HEK293 (cell line): ENCODE measurements around the gene OR12D3.

Source experiments
- CTCF ChIA-PET: fragments of 350-600 bp; formaldehyde crosslinking; extraction: SDS; loops from one replicate; lab custom pipeline; 2021; ENCODE audit warnings: antibody characterized with exemption; lab: Yijun Ruan, JAX
- POLR2A ChIA-PET: fragments of 300-600 bp; formaldehyde crosslinking; extraction: SDS; loops from one replicate; lab custom pipeline; 2020; ENCODE audit warnings: antibody characterized with exemption, inconsistent platforms; lab: Yijun Ruan, JAX
- H3K27ac ChIP-seq: fragments of 200-500 bp; sonication (Bioruptor generic); 2 replicates; pipeline ENCODE4 v1.5.1; 2014; ENCODE audit warnings: low read depth, low read length, control low read depth, inconsistent platforms; ENCODE audit errors: extremely low read depth
- H3K36me3 ChIP-seq, 2 experiments: fragments of 200-500 bp in 1 of 2; sonication (Bioruptor generic) in 1 of 2; 1 replicate in 1 of 2; 2 replicates in 1 of 2; pipeline ENCODE4 v1.5.1; 2014 to 2017; ENCODE audit warnings: inconsistent platforms in 2 of 2, low read length in 2 of 2; ENCODE audit not compliant: control insufficient read depth in 2 of 2, insufficient read depth in 1 of 2
- H3K4me1 ChIP-seq: fragments of 200-500 bp; sonication (Bioruptor generic); 2 replicates; pipeline ENCODE4 v1.5.1; 2014; ENCODE audit warnings: mild to moderate bottlenecking, low read length, inconsistent platforms; ENCODE audit not compliant: control insufficient read depth, insufficient read depth
- H3K4me3 ChIP-seq: 2 replicates; pipeline ENCODE4 v1.5.1; 2011; ENCODE audit warnings: low read depth, mild to moderate bottlenecking, control low read depth, low read length, moderate library complexity
- H3K9me3 ChIP-seq: fragments of 200-500 bp; sonication (Bioruptor generic); 2 replicates; pipeline ENCODE4 v1.5.1; 2014; ENCODE audit warnings: low read depth, low read length, inconsistent platforms; ENCODE audit not compliant: control insufficient read depth, insufficient read depth
- BCL11B ChIP-seq: fragments of 450-650 bp; formaldehyde crosslinking; IDR thresholded peaks from 2 replicates; pipeline ENCODE4 v1.5.1; 2016; ENCODE audit warnings: low read depth, missing biosample characterization, missing genetic modification characterization
- EGR2 ChIP-seq: fragments of 450-650 bp; formaldehyde crosslinking; IDR thresholded peaks from 2 replicates; pipeline ENCODE4 v1.5.1; 2016; ENCODE audit warnings: low read depth, missing biosample characterization, missing genetic modification characterization
- MZF1 ChIP-seq: fragments of 450-650 bp; formaldehyde crosslinking; IDR thresholded peaks from 2 replicates; pipeline ENCODE4 v1.5.1; 2017; ENCODE audit warnings: missing biosample characterization, missing genetic modification characterization, borderline replicate concordance
- PATZ1 ChIP-seq: fragments of 450-650 bp; formaldehyde crosslinking; IDR thresholded peaks from 2 replicates; pipeline ENCODE4 v1.5.1; 2016; ENCODE audit warnings: missing biosample characterization, missing genetic modification characterization
- SCRT1 ChIP-seq: fragments of 450-650 bp; formaldehyde crosslinking; IDR thresholded peaks from 2 replicates; pipeline ENCODE4 v1.5.1; 2016; ENCODE audit warnings: missing biosample characterization, missing genetic modification characterization, borderline replicate concordance
- SCRT2 ChIP-seq: fragments of 450-650 bp; formaldehyde crosslinking; IDR thresholded peaks from 2 replicates; pipeline ENCODE4 v1.5.1; 2016; ENCODE audit warnings: missing biosample characterization, missing genetic modification characterization
- TCF7L2 ChIP-seq: IDR thresholded peaks from 2 replicates; pipeline ENCODE4 v1.6.1; 2011; ENCODE audit warnings: low read depth, mild to moderate bottlenecking, inconsistent platforms, low read length, moderate library complexity, borderline replicate concordance
- ZBTB21 ChIP-seq: fragments of 450-650 bp; formaldehyde crosslinking; IDR thresholded peaks from 2 replicates; pipeline ENCODE4 v1.5.1; 2017; ENCODE audit warnings: missing biosample characterization, missing genetic modification characterization
- ZBTB44 ChIP-seq: fragments of 450-650 bp; IDR thresholded peaks from 2 replicates; pipeline ENCODE4 v1.5.1; 2018; ENCODE audit warnings: missing biosample characterization, mild to moderate bottlenecking, missing genetic modification characterization
- ZNF292 ChIP-seq: fragments of 450-650 bp; formaldehyde crosslinking; IDR thresholded peaks from 2 replicates; pipeline ENCODE4 v1.5.1; 2016; ENCODE audit warnings: low read depth, missing biosample characterization, missing genetic modification characterization, borderline replicate concordance
- ZNF366 ChIP-seq: fragments of 450-650 bp; formaldehyde crosslinking; conservative IDR thresholded peaks from 2 replicates; pipeline ENCODE4 v1.5.1; 2016; ENCODE audit warnings: missing biosample characterization, missing genetic modification characterization
- ZNF664 ChIP-seq: fragments of 450-650 bp; formaldehyde crosslinking; IDR thresholded peaks from 2 replicates; pipeline ENCODE4 v1.5.1; 2016; ENCODE audit warnings: missing biosample characterization, missing genetic modification characterization
- ZNF670 ChIP-seq: fragments of 450-650 bp; formaldehyde crosslinking; IDR thresholded peaks from 2 replicates; pipeline ENCODE4 v1.5.1; 2016; ENCODE audit warnings: missing biosample characterization, missing genetic modification characterization, low read depth
- ZSCAN30 ChIP-seq: fragments of 450-650 bp; IDR thresholded peaks from 2 replicates; pipeline ENCODE4 v1.5.1; 2018; ENCODE audit warnings: missing biosample characterization, mild to moderate bottlenecking, missing genetic modification characterization, moderate library complexity
- TF ChIP-seq, protein P1 (sequence below): fragments of 450-650 bp; formaldehyde crosslinking; IDR thresholded peaks from 2 replicates; pipeline ENCODE4 v1.5.1; 2016; ENCODE audit warnings: missing biosample characterization, missing genetic modification characterization

The OR12D3 gene

DNA sequence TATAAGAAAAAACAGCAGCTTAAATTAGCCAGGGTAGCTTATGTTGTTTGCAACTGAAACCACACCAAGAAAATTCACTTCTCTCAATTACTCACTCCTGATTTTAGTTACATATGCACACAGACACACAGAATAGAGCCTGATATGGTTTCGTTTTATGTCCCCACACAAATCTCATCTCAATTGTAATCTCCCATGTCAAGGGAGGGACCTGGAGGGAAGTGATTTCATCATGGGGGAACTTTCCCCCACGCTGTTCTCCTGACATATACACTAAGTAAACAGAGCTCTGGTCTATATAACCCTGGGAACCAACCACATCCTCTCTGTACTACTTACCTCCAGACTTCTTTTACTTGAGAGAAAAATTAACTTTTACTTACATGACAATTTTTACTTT lies 49.5 kb upstream of the OR12D3 start:
- POLR2A ChIA-PET, result no interaction called here
- H3K4me1 ChIP-seq, result no peaks in the 10 kb centered on the region
- CTCF ChIA-PET, result interaction anchor here (0.5 to 1.0 kb wide), 4 partner anchors 10 to 165 kb away, joined by 3 to 5 read pairs (median 3); partner anchors contain the start of gene OR12D1
- H3K27ac ChIP-seq, result no peak overlapping the region
- H3K36me3 ChIP-seq, result no peaks in the 10 kb centered on the region
- H3K4me3 ChIP-seq, result no peak overlapping the region
- no peaks in the 10 kb centered on the region for H3K9me3 ChIP-seq
- TF ChIP-seq, protein P1, sequence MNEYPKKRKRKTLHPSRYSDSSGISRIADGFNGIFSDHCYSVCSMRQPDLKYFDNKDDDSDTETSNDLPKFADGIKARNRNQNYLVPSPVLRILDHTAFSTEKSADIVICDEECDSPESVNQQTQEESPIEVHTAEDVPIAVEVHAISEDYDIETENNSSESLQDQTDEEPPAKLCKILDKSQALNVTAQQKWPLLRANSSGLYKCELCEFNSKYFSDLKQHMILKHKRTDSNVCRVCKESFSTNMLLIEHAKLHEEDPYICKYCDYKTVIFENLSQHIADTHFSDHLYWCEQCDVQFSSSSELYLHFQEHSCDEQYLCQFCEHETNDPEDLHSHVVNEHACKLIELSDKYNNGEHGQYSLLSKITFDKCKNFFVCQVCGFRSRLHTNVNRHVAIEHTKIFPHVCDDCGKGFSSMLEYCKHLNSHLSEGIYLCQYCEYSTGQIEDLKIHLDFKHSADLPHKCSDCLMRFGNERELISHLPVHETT, result no peak
- TF ChIP-seq SCRT2 (tag by site-specific recombination) (no peak), SCRT1 (tag by site-specific recombination) (no peak), ZBTB21 (tag by site-specific recombination) (no peak)

DNA sequence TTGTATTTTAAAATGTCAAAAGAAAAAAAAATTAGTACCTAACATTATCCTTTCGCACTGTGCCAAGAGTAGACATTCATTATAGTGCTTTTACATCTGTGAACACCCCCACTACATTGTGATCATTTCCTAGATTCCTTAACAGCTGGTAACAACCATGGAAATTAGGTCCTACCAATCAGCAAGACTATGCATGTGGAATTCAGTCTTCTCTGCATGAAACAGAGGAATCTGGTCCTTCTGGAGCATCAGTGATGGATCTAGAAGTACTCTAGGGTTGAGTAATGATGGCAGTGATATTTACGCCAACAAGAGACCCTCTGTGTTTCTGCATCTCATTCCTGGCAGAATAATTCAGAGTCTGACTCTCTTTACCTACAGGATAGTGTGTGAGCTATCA lies 49.1 kb upstream of the OR12D3 start:
- Histone ChIP-seq H3K36me3 (no peaks in the 10 kb centered on the region), H3K4me3 (no peak overlapping the region), H3K4me1 (no peaks in the 10 kb centered on the region), H3K9me3 (no peaks in the 10 kb centered on the region), H3K27ac (no peak overlapping the region)
- TF ChIP-seq ZNF670 (no peak), ZNF292 (tag by site-specific recombination) (no peak), MZF1 (tag by site-specific recombination) (no peak), ZSCAN30 (tag by site-specific recombination) (no peak), BCL11B (tag by site-specific recombination) (no peak), ZNF664 (tag by site-specific recombination) (no peak), ZBTB44 (tag by site-specific recombination) (no peak), TCF7L2 (no peak), EGR2 (tag by site-specific recombination) (no peak), ZNF366 (no peak)
- ChIA-PET CTCF (interaction anchor here (0.5 to 0.7 kb wide), 4 partner anchors 11 to 163 kb away, joined by 3 to 5 read pairs (median 3); no protein-coding TSS in a partner anchor), POLR2A (no interaction called here)

- Histone ChIP-seq H3K4me1 (no peaks in the 10 kb centered on the region), H3K27ac (no peak overlapping the region), H3K4me3 (no peak overlapping the region), H3K36me3 (no peaks in the 10 kb centered on the region), H3K9me3 (no peaks in the 10 kb centered on the region)
- ChIA-PET POLR2A (no interaction called here), CTCF (interaction anchor here (0.7 to 1.9 kb wide), 3 partner anchors 51 to 173 kb away, joined by 3 to 9 read pairs (median 4); no protein-coding TSS in a partner anchor)
- no peak for TF ChIP-seq PATZ1 (tag by site-specific recombination)
These were observed 44.4 kb upstream of the OR12D3 start for GRCh38 chr6:29419516-29419915.
